DOHH2 (cell line): ENCODE data around the gene HOXA9.

ENCODE experiments used
- H3F3A ChIP-seq: fragments of 200-600 bp; sonication (generic), shearing (Covaris generic); 2 replicates; pipeline ENCODE4 v1.6.0; 2016; ENCODE audit warnings: antibody characterized with exemption, mild to moderate bottlenecking; ENCODE audit not compliant: control insufficient read depth, insufficient read depth
- H3K27ac ChIP-seq: fragments of 200-600 bp; sonication (generic); 2 replicates; pipeline ENCODE4 v1.5.1; 2014; ENCODE audit warnings: low read depth, mild to moderate bottlenecking, low read length, moderate library complexity
- H3K27me3 ChIP-seq: fragments of 200-600 bp; sonication (generic); 2 replicates; pipeline ENCODE4 v1.6.1; 2014; ENCODE audit warnings: mild to moderate bottlenecking, low read length, mixed read lengths; ENCODE audit not compliant: control insufficient read depth
- H3K36me3 ChIP-seq: fragments of 200-600 bp; sonication (generic); 2 replicates; pipeline ENCODE4 v1.6.1; 2014; ENCODE audit warnings: mild to moderate bottlenecking, low read length, moderate library complexity, mixed read lengths; ENCODE audit not compliant: control insufficient read depth
- H3K4me1 ChIP-seq: fragments of 200-600 bp; sonication (generic); 2 replicates; pipeline ENCODE4 v1.6.1; 2014; ENCODE audit warnings: mild to moderate bottlenecking, low read length, mixed read lengths; ENCODE audit not compliant: control insufficient read depth
- H3K4me2 ChIP-seq: fragments of 200-600 bp; sonication (generic); 2 replicates; pipeline ENCODE4 v1.6.0; 2014; ENCODE audit warnings: mild to moderate bottlenecking, low read length, moderate library complexity
- H3K4me3 ChIP-seq: fragments of 200-600 bp; sonication (generic); 2 replicates; pipeline ENCODE4 v1.5.1; 2014; ENCODE audit warnings: mild to moderate bottlenecking, low read length, mixed read lengths
- H3K79me2 ChIP-seq: fragments of 200-600 bp; sonication (generic); 2 replicates; pipeline ENCODE4 v1.6.1; 2014; ENCODE audit warnings: mild to moderate bottlenecking, low read length, mixed read lengths; ENCODE audit not compliant: control insufficient read depth
- H3K9me2 ChIP-seq: fragments of 200-600 bp; sonication (generic); replicated peaks from 2 replicates; pipeline ENCODE4 v1.6.1; 2014; ENCODE audit warnings: mild to moderate bottlenecking, low read length, mixed read lengths; ENCODE audit not compliant: control insufficient read depth
- H3K9me3 ChIP-seq: fragments of 200-600 bp; sonication (generic); 2 replicates; pipeline ENCODE4 v1.6.1; 2014; ENCODE audit warnings: antibody characterized with exemption, low read length, mixed read lengths; ENCODE audit not compliant: control insufficient read depth, insufficient read depth
- H4K20me1 ChIP-seq: fragments of 200-600 bp; sonication (generic); 2 replicates; pipeline ENCODE4 v1.6.0; 2014; ENCODE audit warnings: low read depth, mild to moderate bottlenecking, antibody characterized with exemption, low read length, moderate library complexity; ENCODE audit not compliant: control insufficient read depth, insufficient read depth
- CTCF ChIP-seq: fragments of 200-600 bp; sonication (generic); IDR thresholded peaks from one replicate; pipeline ENCODE4 v1.5.1; 2014; ENCODE audit warnings: antibody characterized with exemption, mild to moderate bottlenecking, low read depth, low read length; ENCODE audit not compliant: poor library complexity, severe bottlenecking
- EZH2phosphoT487 ChIP-seq: fragments of 200-600 bp; sonication (generic); IDR thresholded peaks from 2 replicates; pipeline ENCODE4 v1.6.1; 2017; ENCODE audit warnings: borderline replicate concordance, mild to moderate bottlenecking, antibody characterized with exemption, low read length, moderate library complexity, mixed read lengths

HOXA9 gene

DNA sequence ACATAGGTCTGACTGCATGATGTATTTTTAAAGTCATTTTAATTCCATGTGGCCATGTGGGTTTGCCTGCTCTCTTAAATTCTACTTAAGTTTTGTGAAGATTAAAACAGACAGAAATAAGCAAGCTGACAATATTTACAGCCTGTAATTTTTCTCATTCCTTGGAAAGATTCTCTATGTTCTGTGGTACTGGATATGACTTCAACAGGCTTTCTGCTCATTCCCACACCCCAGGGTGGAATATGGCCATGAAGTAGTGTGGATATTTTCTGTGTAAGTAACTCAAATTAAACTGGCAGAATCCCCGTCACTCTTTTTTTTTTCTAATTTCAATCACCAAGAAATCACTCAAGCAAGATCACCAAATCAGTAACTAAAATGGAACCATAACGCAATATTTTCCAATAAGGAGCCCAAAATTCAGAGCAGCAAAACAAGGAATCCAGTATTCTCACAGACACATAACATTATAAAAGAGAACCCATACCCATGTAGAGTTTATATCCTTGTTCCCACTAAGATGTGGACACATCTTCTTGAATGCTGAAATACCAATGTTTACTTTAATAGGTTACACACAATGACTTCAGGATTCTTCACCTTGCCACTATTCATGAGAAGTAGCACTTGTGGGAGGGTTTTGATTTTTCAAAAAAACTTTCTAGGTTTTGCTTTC is 27.6 kb downstream of the HOXA9 start:
- H3K79me2 ChIP-seq: no peaks in the 10 kb centered on the region
- H3K4me3 ChIP-seq: no peak overlapping the region
- no peaks in the 10 kb centered on the region for H3K9me3 ChIP-seq
- H3K27me3 ChIP-seq: peaks cover 59% of the 10 kb centered on the region
- no peak overlapping the region for H3K4me2 ChIP-seq
- no peaks in the 10 kb centered on the region for H3K9me2 ChIP-seq
- no peaks in the 10 kb centered on the region for H4K20me1 ChIP-seq
- H3K4me1 ChIP-seq: no peaks in the 10 kb centered on the region
- no peaks in the 10 kb centered on the region for H3F3A ChIP-seq
- TF ChIP-seq EZH2phosphoT487 (no peak), CTCF (no peak)
- no peaks in the 10 kb centered on the region for H3K36me3 ChIP-seq
- H3K27ac ChIP-seq: no peak overlapping the region

GRCh38 chr7:27134392-27134791 is 30.9 kb downstream of the HOXA9 start:
- no peak overlapping the region for H3K4me3 ChIP-seq
- H3K4me1 ChIP-seq: no peaks in the 10 kb centered on the region
- H3K79me2 ChIP-seq: no peaks in the 10 kb centered on the region
- H3K4me2 ChIP-seq: no peak overlapping the region
- no peaks in the 10 kb centered on the region for H3F3A ChIP-seq
- peaks cover 56% of the 10 kb centered on the region for H3K27me3 ChIP-seq
- H3K36me3 ChIP-seq: no peaks in the 10 kb centered on the region
- H3K9me2 ChIP-seq: no peaks in the 10 kb centered on the region
- H3K27ac ChIP-seq: no peak overlapping the region
- H4K20me1 ChIP-seq: no peaks in the 10 kb centered on the region
- TF ChIP-seq EZH2phosphoT487 (no peak), CTCF (no peak)
- H3K9me3 ChIP-seq: no peaks in the 10 kb centered on the region

DNA sequence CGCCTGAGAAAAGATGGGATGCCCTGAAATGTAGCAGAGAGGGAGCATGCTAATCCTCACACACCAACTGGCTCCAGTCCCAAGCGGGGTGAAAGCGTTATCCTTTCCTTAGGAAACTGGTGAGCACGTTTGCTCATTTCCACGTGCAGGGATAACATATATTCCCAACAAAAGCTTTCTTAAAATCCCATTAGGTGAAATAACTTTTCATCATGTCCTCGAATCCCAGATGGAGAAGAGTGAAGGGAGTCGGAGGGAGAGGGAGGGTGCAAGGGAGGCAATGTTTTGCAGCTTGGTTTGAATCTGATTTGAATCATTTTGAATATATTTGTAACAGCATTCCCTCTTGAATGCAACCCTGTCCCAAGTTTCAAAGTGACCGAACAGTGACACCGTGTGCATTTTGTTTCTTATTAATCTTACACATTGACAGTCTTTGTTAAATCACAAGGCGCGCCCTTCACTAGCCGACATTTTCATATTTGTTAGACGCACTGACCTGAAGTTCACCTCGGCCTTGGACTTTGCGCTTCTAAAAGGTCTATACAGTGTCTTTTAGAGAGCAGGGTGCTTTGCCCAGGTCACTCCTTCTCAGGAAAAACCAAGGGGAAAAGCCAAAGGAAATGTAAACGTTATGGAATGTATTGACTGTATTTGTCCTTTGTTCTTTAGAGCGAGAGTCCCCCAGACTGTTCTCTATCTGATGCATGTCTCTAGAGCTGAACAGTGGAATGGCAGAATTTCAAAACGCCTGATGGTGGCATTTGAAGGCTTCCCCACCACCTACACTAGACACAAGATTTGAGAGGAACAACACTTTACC is 31.7 kb downstream of the HOXA9 start:
- no peaks in the 10 kb centered on the region for H3K36me3 ChIP-seq

More for the DNA sequence above, 31.7 kb downstream of the HOXA9 start:
- Histone ChIP-seq H3K4me1 (no peaks in the 10 kb centered on the region), H3K9me2 (no peaks in the 10 kb centered on the region), H3F3A (no peaks in the 10 kb centered on the region), H3K9me3 (no peaks in the 10 kb centered on the region), H3K27ac (no peak overlapping the region), H3K4me2 (no peak overlapping the region), H3K27me3 (peaks cover 56% of the 10 kb centered on the region), H4K20me1 (no peaks in the 10 kb centered on the region), H3K4me3 (no peak overlapping the region), H3K79me2 (no peaks in the 10 kb centered on the region)
- TF ChIP-seq CTCF: no peak
- TF ChIP-seq EZH2phosphoT487: no peak
